ENCODE results near the gene ZNF609. TPM values are rescaled to one million over a fixed set of nuclear protein-coding genes. Genes with fewer than 3 reads are reported as not detected.

Gene ZNF609
- total and polyA plus RNA-seq, 7 donors: 4.8 to 35.2 (median 29.6) TPM

DNA sequence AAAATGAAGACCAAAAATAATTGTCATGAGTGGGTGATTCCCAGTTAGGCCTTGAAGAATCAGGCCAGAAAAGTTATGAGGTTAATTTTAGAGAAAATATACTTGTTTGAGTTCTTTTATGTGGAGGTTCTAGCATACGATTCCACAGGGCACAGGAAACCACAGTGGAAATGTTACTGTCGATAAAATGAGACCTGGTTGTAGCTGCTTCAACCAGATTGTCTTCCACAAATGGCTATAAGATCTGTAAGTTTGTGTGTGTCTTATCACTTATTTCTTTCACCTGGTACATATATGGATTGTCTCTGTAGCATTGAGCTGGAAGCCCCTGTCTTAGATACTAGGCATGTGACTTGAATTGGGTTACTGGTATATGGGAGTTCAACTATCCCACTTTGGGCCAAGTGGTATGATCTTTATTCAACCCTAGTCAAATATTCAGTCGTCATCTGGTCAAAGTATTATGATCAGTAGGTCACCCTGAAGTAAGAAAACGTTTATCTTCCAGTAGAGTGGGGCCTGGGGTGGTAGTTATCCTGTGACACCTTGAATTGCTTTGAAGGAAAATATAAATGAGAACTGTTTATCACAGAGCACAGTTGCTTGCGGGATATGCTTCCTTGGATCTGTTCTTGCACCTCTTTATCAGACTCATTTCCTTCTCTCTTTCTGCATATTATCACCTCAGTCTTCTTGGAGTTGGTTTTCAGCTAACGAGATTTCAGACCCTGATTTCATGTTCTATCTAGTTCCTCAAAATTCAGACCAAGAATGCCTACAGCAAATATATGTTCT lies 21.5 kb upstream of the ZNF609 start:
- WGBS, 2 donors: 54 to 82% methylated on average over 6 of the region's 6 CpGs
- Histone ChIP-seq H3K36me3 (no peaks in the 10 kb centered on the region), H3K27ac (no peak overlapping the region), H3K9me3 (no peaks in the 10 kb centered on the region), H3K4me3 (no peak overlapping the region), H3K27me3 (no peaks in the 10 kb centered on the region), H3K4me1 (peaks cover 0 to 11% (median 8%) of the 10 kb centered on the region in 4 donors)
- TF ChIP-seq POLR2AphosphoS5 (IDR thresholded peaks at IDR 0.05) (no peak), POLR2A (IDR thresholded peaks at IDR 0.05) (no peak), EP300 (IDR thresholded peaks at IDR 0.05) (no peak)
- TF ChIP-seq, protein P1, sequence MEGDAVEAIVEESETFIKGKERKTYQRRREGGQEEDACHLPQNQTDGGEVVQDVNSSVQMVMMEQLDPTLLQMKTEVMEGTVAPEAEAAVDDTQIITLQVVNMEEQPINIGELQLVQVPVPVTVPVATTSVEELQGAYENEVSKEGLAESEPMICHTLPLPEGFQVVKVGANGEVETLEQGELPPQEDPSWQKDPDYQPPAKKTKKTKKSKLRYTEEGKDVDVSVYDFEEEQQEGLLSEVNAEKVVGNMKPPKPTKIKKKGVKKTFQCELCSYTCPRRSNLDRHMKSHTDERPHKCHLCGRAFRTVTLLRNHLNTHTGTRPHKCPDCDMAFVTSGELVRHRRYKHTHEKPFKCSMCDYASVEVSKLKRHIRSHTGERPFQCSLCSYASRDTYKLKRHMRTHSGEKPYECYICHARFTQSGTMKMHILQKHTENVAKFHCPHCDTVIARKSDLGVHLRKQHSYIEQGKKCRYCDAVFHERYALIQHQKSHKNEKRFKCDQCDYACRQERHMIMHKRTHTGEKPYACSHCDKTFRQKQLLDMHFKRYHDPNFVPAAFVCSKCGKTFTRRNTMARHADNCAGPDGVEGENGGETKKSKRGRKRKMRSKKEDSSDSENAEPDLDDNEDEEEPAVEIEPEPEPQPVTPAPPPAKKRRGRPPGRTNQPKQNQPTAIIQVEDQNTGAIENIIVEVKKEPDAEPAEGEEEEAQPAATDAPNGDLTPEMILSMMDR (IDR thresholded peaks at IDR 0.05): no peak
- intact Hi-C loops (cut with DNase I): no loop called here
- DNase-seq: no peak

DNA sequence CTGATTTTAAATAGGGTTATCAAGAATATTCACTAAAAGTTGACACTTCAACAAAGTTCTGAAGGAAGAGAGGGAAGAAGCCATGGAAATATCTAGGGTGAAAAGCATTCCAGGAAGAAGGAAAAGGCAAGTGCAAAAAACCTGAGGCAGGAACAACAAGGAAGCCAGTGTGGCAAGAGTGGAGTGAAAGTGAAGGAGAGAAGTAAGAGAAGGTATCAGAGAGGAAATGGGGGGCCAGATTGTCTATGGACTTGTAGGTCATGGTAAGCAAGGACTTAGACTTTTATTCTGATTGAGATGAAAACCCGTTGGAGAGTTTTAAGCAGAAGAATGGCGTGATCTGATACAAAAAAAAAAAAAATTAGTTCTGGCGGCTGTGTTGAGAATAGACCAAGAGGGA lies 18.5 kb upstream of the ZNF609 start:
- Histone ChIP-seq H3K4me3 (no peak overlapping the region), H3K27ac (no peak overlapping the region), H3K9me3 (no peaks in the 10 kb centered on the region), H3K27me3 (no peaks in the 10 kb centered on the region), H3K4me1 (peaks cover 0 to 24% (median 18%) of the 10 kb centered on the region in 4 donors), H3K36me3 (peaks cover 3 to 18% (median 3%) of the 10 kb centered on the region in 4 donors)
- 93 to 97% methylated on average over 3 of the region's 3 CpGs for WGBS, 2 donors
- no peak for DNase-seq
- TF ChIP-seq POLR2AphosphoS5 (IDR thresholded peaks at IDR 0.05) (no peak), EP300 (IDR thresholded peaks at IDR 0.05) (no peak), POLR2A (IDR thresholded peaks at IDR 0.05) (no peak)
- TF ChIP-seq, protein P1 (IDR thresholded peaks at IDR 0.05): no peak
- intact Hi-C loops (cut with DNase I): no loop called here

DNA sequence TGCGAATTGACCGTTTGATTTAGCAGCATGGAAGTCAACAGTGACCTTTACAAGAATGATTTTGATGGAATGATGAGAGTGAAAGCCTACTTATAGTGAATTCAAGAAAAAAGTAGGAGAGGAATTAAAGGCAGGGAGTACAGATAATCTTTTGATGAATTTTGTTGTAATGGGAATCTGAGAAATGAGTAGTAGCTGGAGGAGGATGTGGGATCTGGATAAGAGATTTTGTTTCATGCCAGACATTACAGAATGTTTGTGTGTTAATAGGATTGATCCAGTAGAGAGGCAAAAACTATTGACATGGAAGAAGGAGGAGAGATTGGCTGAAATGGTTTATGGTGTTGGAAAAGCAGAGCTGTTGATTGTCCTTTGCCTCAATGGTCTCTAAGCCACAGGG lies 17.4 kb upstream of the ZNF609 start:
- Histone ChIP-seq H3K36me3 (peaks cover 6 to 30% (median 10%) of the 10 kb centered on the region in 4 donors), H3K4me3 (no peak overlapping the region), H3K27me3 (no peaks in the 10 kb centered on the region), H3K9me3 (no peaks in the 10 kb centered on the region), H3K27ac (peak overlapping the region in 3 of 4 donors; percentile 37 to 64 (median 50)), H3K4me1 (peaks cover 0 to 24% (median 18%) of the 10 kb centered on the region in 4 donors)
- DNase-seq: no peak
- intact Hi-C loops (cut with DNase I): no loop called here
- WGBS, 2 donors: 93 to 96% methylated on average over 2 of the region's 2 CpGs
- TF ChIP-seq POLR2A (IDR thresholded peaks at IDR 0.05) (no peak), EP300 (IDR thresholded peaks at IDR 0.05) (no peak), POLR2AphosphoS5 (IDR thresholded peaks at IDR 0.05) (no peak)
- TF ChIP-seq, protein P1 (IDR thresholded peaks at IDR 0.05): no peak

DNA sequence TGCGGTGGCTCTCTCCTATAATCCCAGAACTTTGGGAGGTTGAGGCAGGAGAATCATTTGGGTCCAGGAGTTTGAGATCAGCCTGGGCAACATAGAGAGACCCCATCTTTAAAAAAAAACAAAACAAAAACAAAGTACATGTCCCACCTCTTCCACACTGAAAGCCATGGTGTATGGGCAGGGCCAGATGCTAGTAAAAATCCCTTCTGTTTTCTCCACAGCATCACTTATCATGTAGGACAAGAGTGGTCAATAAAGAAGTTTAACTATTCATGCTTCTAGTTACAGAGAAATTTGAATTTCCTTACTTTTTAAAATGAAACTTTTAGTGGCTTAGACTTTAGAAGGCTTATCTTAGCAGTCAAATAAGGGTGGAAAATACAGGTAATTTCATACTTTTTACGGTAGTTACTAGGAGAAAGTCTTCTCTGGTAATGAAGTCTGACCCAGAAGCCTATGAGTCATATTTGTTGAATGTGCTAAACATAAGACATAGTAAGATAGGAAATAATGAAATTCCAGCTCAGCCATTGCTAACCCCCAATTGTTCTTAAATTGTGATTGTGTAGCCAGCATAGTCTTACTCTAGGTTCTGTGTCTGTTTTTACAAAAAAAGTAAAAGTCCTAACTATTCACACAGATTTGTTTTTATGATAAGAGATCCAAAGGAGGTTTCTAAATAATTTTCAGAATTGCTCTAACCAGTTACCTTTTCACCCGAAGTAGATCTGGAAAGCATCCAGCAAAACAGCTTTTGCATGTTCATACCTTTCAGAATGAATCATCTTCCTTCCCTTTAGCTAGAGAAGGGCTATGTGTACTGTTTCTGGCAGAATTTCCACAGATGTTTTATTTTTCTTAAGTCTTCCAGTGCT lies 16.4 kb upstream of the ZNF609 start:
- Histone ChIP-seq H3K9me3 (no peaks in the 10 kb centered on the region), H3K4me1 (peaks cover 0 to 24% (median 18%) of the 10 kb centered on the region in 4 donors), H3K27me3 (no peaks in the 10 kb centered on the region), H3K27ac (peak overlapping the region; percentile 32 to 64 (median 44)), H3K36me3 (peaks cover 6 to 39% (median 11%) of the 10 kb centered on the region in 4 donors), H3K4me3 (no peak overlapping the region)
- TF ChIP-seq, protein P1 (IDR thresholded peaks at IDR 0.05): no peak
- TF ChIP-seq POLR2A (IDR thresholded peaks at IDR 0.05) (no peak), EP300 (IDR thresholded peaks at IDR 0.05) (no peak), POLR2AphosphoS5 (IDR thresholded peaks at IDR 0.05) (no peak)
- peak; percentile 9 for DNase-seq
- intact Hi-C loops (cut with DNase I): no loop called here
- 58 to 74% methylated on average over 3 of the region's 3 CpGs for WGBS, 2 donors

Data from sigmoid colon (tissue), 7 donors.